NCI-H226 (cell line): ENCODE data around the gene PGGHG.
A peak's percentile ranks its signal among the peaks of the same experiment; 100 is the strongest.
"Not testable (repeated sequence)": the region's sequence is repeated elsewhere in the genome, so short reads cannot be mapped to it uniquely, and the experiment has no call there.

Source experiments
- DNase-seq: peaks from one replicate; pipeline ENCODE4 v3.0.0-alpha.2; 2015

PGGHG gene

GRCh38 chr11:299081-299891 lies 10.4 kb downstream of the PGGHG start, which contains the start of gene IFITM5:
TSS of gene IFITM5 (minus strand) at chr11:299526. CDS start at chr11:299490, 36 bp downstream.
- no peak for DNase-seq

- DNase-seq: no peak
Observed at GRCh38 chr11:299951-300735, 11.2 kb downstream of the PGGHG start.

- DNase-seq: no peak
Observed at GRCh38 chr11:303363-303762, 14.4 kb downstream of the PGGHG start.

- no peak for DNase-seq
Observed at GRCh38 chr11:304061-304506, 15.2 kb downstream of the PGGHG start.

- DNase-seq: peak; percentile 33
Observed at GRCh38 chr11:304915-305843, 16.3 kb downstream of the PGGHG start.

GRCh38 chr11:305844-306211 lies 16.9 kb downstream of the PGGHG start:
- DNase-seq: no peak

- no peak for DNase-seq
Observed at GRCh38 chr11:306645-307371, 17.9 kb downstream of the PGGHG start.

GRCh38 chr11:307766-308708 lies 19.1 kb downstream of the PGGHG start, which contains the start of gene IFITM2:
TSS of gene IFITM2 (plus strand) at chr11:307816. CDS start at chr11:308193, 377 bp downstream.
- peak; percentile 57 for DNase-seq

GRCh38 chr11:308740-309665 lies 20.1 kb downstream of the PGGHG start:
- not testable (repeated sequence) for DNase-seq

- DNase-seq: not testable (repeated sequence)
Observed at GRCh38 chr11:309979-310572, 21.1 kb downstream of the PGGHG start.

- not testable (repeated sequence) for DNase-seq
Observed at GRCh38 chr11:311013-311748, 22.3 kb downstream of the PGGHG start.

- no peak for DNase-seq
Observed at GRCh38 chr11:312092-312816, 23.3 kb downstream of the PGGHG start.

GRCh38 chr11:313304-313786 lies 24.4 kb downstream of the PGGHG start:
- no peak for DNase-seq

- peak; percentile 29 for DNase-seq
Observed at GRCh38 chr11:313787-314553, 25.0 kb downstream of the PGGHG start, which contains the start of gene IFITM1. TSS of gene IFITM1 (plus strand) at chr11:314040. CDS start at chr11:314171, 131 bp downstream.

GRCh38 chr11:314554-314875 lies 25.6 kb downstream of the PGGHG start:
- not testable (repeated sequence) for DNase-seq

GRCh38 chr11:315051-315481 lies 26.1 kb downstream of the PGGHG start:
- no peak for DNase-seq

- DNase-seq: no peak
Observed at GRCh38 chr11:315516-315994, 26.6 kb downstream of the PGGHG start.
